ENCODE measurements around the gene GABBR2. TPM values are rescaled to one million over a fixed set of nuclear protein-coding genes. Genes with fewer than 3 reads are reported as not detected.

The GABBR2 gene
- total and polyA plus RNA-seq, 2 of the 8 experiments (the other 6 are each of a cell fraction or from before 2014, with no cell fraction given), result 0.50 to 1.2 TPM

DNA sequence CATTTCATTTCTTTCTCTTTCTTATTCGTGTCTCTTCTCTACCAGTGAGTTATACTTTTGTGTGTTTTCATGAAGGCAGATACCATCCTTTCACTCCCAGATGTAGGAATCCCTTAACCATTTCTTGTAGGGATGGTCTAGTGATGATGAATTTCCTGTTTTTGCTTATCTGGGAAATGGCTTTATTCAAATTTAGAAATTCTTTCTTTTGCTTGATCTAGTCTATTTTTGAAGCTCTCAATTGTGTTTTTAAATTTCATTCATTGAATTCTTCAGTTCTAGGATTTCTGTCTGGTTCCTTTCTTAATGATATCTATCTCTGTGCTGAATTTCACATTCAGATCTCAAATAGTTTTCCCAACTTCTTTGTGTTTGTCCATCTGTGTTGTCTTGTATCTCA, 357.4 kb downstream of the GABBR2 start:
- Histone ChIP-seq H3K27ac (ENCODE audit: low read depth, low read length) (no peak overlapping the region), H3K4me3 (ENCODE audit: extremely low read depth in 1 of 4, insufficient read depth in 2 of 4, low read depth in 3 of 4, low read length in 4 of 4) (no peak overlapping the region), H4K5ac (ENCODE audit: insufficient read length, low read depth, low read length) (no peak overlapping the region), H3K14ac (ENCODE audit: insufficient read length) (no peak overlapping the region), H2BK12ac (ENCODE audit: low read depth, low read length) (no peak overlapping the region), H3K4ac (replicated peaks; ENCODE audit: insufficient read length, low read depth, low read length) (no peak overlapping the region), H4K91ac (replicated peaks; ENCODE audit: insufficient read length, low read length) (no peak overlapping the region), H3K4me2 (ENCODE audit: insufficient read depth in 1 of 2, low read depth in 2 of 2, low read length in 2 of 2) (no peak overlapping the region), H2AK5ac (ENCODE audit: low read depth, low read length) (no peak overlapping the region), H3K27me3 (replicated peaks in 1 of 4; ENCODE audit: control insufficient read depth in 3 of 4, extremely low read depth in 1 of 4, insufficient read depth in 3 of 4, low read length in 3 of 4) (no peaks in the 10 kb centered on the region), H3K4me1 (replicated peaks in 1 of 4; ENCODE audit: control insufficient read depth in 3 of 4, insufficient read depth in 4 of 4, low read length in 3 of 4) (no peaks in the 10 kb centered on the region), H2BK5ac (ENCODE audit: low read depth, low read length) (no peak overlapping the region), H3K79me2 (ENCODE audit: control insufficient read depth in 1 of 2, insufficient read depth in 2 of 2, low read length in 2 of 2) (no peaks in the 10 kb centered on the region), H3K56ac (replicated peaks; ENCODE audit: insufficient read length, low read depth, low read length) (no peak overlapping the region), H3K23ac (ENCODE audit: insufficient read length) (no peak overlapping the region), H3K9me3 (ENCODE audit: insufficient read depth in 2 of 2, low read depth in 1 of 2, low read length in 1 of 2) (peaks cover 0 to 4% of the 10 kb centered on the region in 2 experiments; a peak in 1 of 4 replicates), H3K36me3 (ENCODE audit: control insufficient read depth in 2 of 4, insufficient read depth in 4 of 4, low read length in 3 of 4) (no peaks in the 10 kb centered on the region), H4K20me1 (replicated peaks in 1 of 2; ENCODE audit: control insufficient read depth in 1 of 2, insufficient read depth in 2 of 2, low read length in 2 of 2) (no peaks in the 10 kb centered on the region), H4K8ac (ENCODE audit: extremely low read depth, insufficient read depth, low read length) (no peak overlapping the region), H2BK20ac (ENCODE audit: low read length) (no peak overlapping the region), H3K23me2 (ENCODE audit: low read depth, low read length) (no peaks in the 10 kb centered on the region; the same call in 1 of the 2 replicates), H2BK120ac (replicated peaks; ENCODE audit: low read depth, low read length) (no peak overlapping the region), H2AFZ (ENCODE audit: low read length) (no peak overlapping the region), H3K9ac (replicated peaks in 1 of 4; ENCODE audit: extremely low read depth in 1 of 4, low read depth in 3 of 4, low read length in 3 of 4) (no peak overlapping the region), H2BK15ac (ENCODE audit: low read length) (no peak overlapping the region), H3K79me1 (ENCODE audit: low read depth, low read length) (no peaks in the 10 kb centered on the region), H3K18ac (ENCODE audit: extremely low read depth, low read length) (no peak overlapping the region)
- ChIA-PET CTCF (ENCODE audit: partially characterized antibody) (interaction anchor here (0.6 to 1.4 kb wide), 3 partner anchors 100 to 441 kb away, joined by 3 to 4 read pairs (median 3); no protein-coding TSS in a partner anchor), POLR2A (ENCODE audit: partially characterized antibody) (no interaction called here)
- 0% methylated on average over 1 of the region's 1 CpG; no CpG with 5 or more reads in 1 of the 2 experiments for WGBS, 2 experiments (ENCODE audit: extremely low coverage in 1 of 2, insufficient coverage in 1 of 2, insufficient read length in 1 of 2, insufficient replicate concordance in 2 of 2, low coverage in 1 of 2, low lambda C conversion rate in 2 of 2, missing lambda C conversion rate in 1 of 2)
- DNase-seq (ENCODE audit: low read depth in 1 of 2, low spot score in 2 of 2) (no peak), FAIRE-seq (no peak)
- TF ChIP-seq FOSL1 (IDR thresholded peaks at IDR 0.05; ENCODE audit: insufficient read depth, low read depth, low read length) (no peak), PHF8 (conservative IDR thresholded peaks at IDR 0.05; ENCODE audit: low read depth, low read length) (no peak), TBP (IDR thresholded peaks at IDR 0.05; ENCODE audit: low read depth, low read length) (no peak), BCL11A (IDR thresholded peaks at IDR 0.05; ENCODE audit: low read depth in 2 of 2, low read length in 2 of 2) (no peak), SP4 (IDR thresholded peaks at IDR 0.05; ENCODE audit: low read length) (no peak)

Data from H1 (cell line).